BJ (cell line): ENCODE results near the gene CUX1. TPM values are rescaled to one million over a fixed set of nuclear protein-coding genes. Genes with fewer than 3 reads are reported as not detected.
"Not testable (repeated sequence)": the region's sequence is repeated elsewhere in the genome, so short reads cannot be mapped to it uniquely, and the experiment has no call there.

Source experiments
- CTCF ChIA-PET: fragments of 350-600 bp; formaldehyde crosslinking; extraction: SDS; loops from one replicate; lab custom pipeline; 2021; ENCODE audit warnings: antibody characterized with exemption, inconsistent platforms; lab: Yijun Ruan, JAX
- POLR2A ChIA-PET: fragments of 300-600 bp; sonication (Branson Sonifier 250); formaldehyde crosslinking; extraction: SDS; loops from one replicate; lab custom pipeline; 2021; ENCODE audit warnings: antibody characterized with exemption; lab: Charles Lee
- DNase-seq: peaks from one replicate; pipeline ENCODE4 v3.0.0-alpha.2; 2011; ENCODE audit warnings: low read depth
- H3K27me3 ChIP-seq: 2 replicates; pipeline ENCODE4 v1.6.0; 2011; ENCODE audit warnings: low read length; ENCODE audit not compliant: control insufficient read depth, insufficient read depth
- H3K36me3 ChIP-seq: 2 replicates; pipeline ENCODE4 v1.5.1; 2011; ENCODE audit warnings: low read length; ENCODE audit not compliant: control insufficient read depth, insufficient read depth
- H3K4me3 ChIP-seq: 2 replicates; pipeline ENCODE4 v1.5.1; 2011; ENCODE audit warnings: low read depth, mild to moderate bottlenecking, control low read depth, low read length
- polyA plus RNA-seq: library from polyadenylated mRNA; depleted of rRNA; stranded (reverse); fragments of >200 nt; gene quantifications from 2 replicates; pipeline ENCODE4 v1.2.3, GENCODE V29; 2011
- TF ChIP-seq, protein P1 (sequence below): IDR thresholded peaks from 2 replicates; pipeline ENCODE4 v1.5.1; 2011; ENCODE audit warnings: low read depth, mild to moderate bottlenecking, control low read depth, inconsistent platforms, low read length, moderate library complexity; ENCODE audit not compliant: insufficient read depth

The CUX1 gene
- polyA plus RNA-seq, 1 experiment: 36.5 TPM

DNA sequence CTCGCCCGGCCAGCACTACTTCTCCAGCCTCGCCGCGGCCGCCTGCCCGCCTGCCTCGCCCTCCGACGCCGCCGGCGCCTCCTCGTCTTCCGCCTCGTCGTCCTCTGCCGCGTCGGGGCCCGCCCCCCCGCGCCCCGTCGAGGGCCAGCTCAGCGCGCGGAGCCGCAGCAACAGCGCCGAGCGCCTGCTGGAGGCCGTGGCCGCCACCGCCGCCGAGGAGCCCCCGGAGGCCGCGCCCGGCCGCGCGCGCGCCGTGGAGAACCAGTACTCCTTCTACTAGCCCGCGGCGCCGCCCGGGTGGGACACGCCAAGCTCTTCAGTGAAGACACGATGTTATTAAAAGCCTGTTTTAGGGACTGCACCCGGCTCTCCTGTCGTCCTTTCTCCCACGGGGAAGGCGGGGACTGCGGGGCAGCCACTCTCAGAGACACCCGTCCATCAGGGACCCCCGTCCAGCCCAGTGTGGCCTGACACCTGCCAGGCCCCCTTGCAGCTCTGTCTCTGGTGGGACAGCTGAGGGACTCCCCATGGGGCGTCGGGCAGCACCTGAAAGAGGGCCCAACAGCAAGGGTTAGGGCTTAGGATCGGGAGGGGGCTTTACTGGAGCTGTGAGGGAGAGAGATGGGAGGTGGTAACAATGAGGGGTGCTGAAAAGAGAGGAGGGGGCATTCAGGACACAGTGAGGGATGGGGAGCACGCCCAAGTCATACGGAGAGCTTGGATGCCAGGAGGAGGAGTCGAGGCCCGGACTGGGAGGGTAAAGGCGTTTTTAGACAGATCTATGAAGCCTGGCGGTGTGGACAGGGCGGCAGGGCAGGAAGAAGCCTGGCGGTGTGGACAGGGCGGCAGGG is 504.1 kb downstream of the CUX1 start:
- CTCF ChIA-PET: no interaction called here
- POLR2A ChIA-PET: no interaction called here
- DNase-seq: no peak
- Histone ChIP-seq H3K27me3 (no peaks in the 10 kb centered on the region), H3K36me3 (no peaks in the 10 kb centered on the region), H3K4me3 (no peak overlapping the region)
- TF ChIP-seq, protein P1, sequence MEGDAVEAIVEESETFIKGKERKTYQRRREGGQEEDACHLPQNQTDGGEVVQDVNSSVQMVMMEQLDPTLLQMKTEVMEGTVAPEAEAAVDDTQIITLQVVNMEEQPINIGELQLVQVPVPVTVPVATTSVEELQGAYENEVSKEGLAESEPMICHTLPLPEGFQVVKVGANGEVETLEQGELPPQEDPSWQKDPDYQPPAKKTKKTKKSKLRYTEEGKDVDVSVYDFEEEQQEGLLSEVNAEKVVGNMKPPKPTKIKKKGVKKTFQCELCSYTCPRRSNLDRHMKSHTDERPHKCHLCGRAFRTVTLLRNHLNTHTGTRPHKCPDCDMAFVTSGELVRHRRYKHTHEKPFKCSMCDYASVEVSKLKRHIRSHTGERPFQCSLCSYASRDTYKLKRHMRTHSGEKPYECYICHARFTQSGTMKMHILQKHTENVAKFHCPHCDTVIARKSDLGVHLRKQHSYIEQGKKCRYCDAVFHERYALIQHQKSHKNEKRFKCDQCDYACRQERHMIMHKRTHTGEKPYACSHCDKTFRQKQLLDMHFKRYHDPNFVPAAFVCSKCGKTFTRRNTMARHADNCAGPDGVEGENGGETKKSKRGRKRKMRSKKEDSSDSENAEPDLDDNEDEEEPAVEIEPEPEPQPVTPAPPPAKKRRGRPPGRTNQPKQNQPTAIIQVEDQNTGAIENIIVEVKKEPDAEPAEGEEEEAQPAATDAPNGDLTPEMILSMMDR: no peak

DNA sequence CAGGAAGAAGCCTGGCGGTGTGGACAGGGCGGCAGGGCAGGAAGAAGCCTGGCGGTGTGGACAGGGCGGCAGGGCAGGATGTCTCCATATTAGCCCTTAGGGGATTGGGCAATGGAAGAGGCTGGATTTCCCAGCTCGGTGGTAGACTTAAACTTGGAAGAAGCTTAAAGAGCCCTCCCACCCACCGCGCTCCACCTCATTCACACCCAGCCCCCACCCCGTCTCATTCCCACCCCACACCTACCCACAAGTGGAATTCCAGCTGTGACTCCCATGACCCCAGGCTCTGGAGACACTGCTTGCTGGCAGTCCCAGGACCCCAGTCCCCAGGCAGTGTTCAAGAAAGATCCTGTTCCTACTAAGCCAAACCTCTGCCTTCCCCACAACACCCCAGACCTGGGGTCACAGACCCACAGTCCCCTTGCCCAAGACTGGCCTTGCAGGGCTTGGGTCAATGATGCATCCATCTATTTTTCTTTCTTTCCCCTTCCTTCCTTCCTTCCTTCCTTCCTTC is 504.8 kb downstream of the CUX1 start:
- H3K36me3 ChIP-seq: no peaks in the 10 kb centered on the region
- no peaks in the 10 kb centered on the region for H3K27me3 ChIP-seq
- CTCF ChIA-PET: no interaction called here
- H3K4me3 ChIP-seq: no peak overlapping the region
- POLR2A ChIA-PET: no interaction called here
- no peak for DNase-seq
- TF ChIP-seq, protein P1: no peak

DNA sequence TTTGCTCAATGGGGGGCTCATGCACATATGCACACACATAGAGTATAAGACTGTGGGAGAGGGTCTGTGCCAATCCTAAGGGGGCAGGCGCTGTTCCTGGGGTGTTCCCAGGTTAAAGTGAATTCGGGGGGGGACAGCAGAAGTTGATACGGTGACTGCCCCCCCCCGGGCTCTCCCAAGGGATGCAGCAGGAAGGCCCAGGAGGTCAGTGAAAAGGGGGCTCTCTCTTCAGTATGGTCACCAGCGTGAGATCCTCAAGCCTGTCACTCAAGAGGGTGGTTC is 506.4 kb downstream of the CUX1 start:
- CTCF ChIA-PET: no interaction called here
- TF ChIP-seq, protein P1: no peak
- POLR2A ChIA-PET: interaction anchor here (0.6 kb wide), 1 partner anchor 8 kb away, joined by 3 read pairs; no protein-coding TSS in a partner anchor

DNA sequence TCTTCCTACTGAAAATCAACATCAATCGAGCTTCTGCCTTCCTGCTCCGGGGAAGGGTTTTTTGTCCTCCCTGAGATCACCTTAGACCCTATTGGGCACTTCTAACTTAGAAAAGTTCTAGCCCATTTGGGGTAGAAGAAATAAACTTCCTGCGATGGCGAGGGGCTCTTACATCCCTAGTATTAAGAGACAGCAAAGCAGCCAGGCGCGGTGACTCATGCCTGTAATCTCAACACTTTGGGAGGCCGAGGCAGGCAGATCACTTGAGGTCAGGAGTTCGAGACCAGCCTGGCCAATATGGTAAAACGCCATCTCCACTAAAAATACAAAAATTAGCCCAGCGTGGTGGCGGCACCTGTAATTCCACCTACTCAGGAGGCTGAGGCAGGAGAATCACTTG is 507.7 kb downstream of the CUX1 start:
- CTCF ChIA-PET, POLR2A ChIA-PET, DNase-seq: not testable (repeated sequence)

More for the DNA sequence above, 506.4 kb downstream of the CUX1 start:
- H3K36me3 ChIP-seq: no peaks in the 10 kb centered on the region
- no peak for DNase-seq
- H3K27me3 ChIP-seq: no peaks in the 10 kb centered on the region
- H3K4me3 ChIP-seq: no peak overlapping the region

DNA sequence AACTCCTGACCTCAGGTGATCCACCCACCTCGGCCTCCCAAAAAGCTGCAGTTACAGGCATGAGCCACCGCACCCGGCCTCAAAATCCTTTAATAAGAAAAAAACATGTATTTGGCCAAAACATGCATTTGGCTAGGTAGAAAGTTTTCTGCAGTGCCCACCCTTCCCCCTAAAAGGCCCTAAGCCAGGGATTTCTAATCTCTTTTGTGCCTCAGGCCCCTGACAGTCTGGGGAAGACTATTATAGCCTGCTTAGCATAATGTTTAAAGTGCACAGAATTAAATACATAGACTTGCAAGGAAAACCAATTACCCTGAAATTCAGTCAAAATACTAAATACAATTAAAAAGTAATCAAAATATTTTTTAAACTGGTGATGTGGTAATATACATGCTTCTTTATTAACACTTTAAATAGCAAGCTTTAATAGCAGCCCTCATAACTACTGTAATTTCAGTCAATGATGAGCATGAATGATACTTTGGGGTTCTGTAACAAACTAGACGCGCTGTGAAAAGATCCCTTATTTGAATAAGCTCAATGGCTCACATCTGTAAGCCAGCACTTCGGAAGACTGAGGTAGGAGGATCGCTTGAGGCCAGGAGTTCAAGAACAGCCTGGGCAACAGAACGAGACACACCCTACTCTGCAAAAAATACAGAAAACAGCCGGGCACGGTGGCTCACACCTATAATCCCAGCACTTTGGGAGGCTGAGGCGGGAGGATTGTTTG is 508.9 kb downstream of the CUX1 start:
- POLR2A ChIA-PET: no interaction called here
- TF ChIP-seq, protein P1: no peak
- DNase-seq: no peak
- Histone ChIP-seq H3K36me3 (no peaks in the 10 kb centered on the region), H3K27me3 (no peaks in the 10 kb centered on the region), H3K4me3 (no peak overlapping the region)
- CTCF ChIA-PET: no interaction called here

More for the DNA sequence above, 507.7 kb downstream of the CUX1 start:
- H3K36me3 ChIP-seq, H3K4me3 ChIP-seq, H3K27me3 ChIP-seq: not testable (repeated sequence)

DNA sequence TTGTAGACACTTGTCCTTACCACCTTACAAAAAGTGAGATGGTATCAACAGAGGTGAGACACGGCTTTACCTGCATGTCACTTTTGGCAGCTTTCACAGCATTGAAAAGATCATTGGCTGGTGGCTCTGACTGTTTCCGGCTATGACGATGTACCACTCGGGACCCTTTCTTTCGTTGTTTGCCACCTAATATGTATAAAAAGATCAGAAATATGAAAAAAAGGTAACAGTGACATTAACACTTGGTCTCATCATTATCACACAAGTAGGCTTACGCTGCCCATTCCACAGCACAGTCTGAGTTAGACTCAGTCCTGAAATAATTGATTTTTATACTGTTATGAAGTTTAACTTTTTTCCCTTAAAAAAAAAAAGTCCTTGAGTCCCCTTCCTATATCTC is 509.8 kb downstream of the CUX1 start:
- H3K4me3 ChIP-seq, POLR2A ChIA-PET, H3K36me3 ChIP-seq, DNase-seq, CTCF ChIA-PET, H3K27me3 ChIP-seq: not testable (repeated sequence)

DNA sequence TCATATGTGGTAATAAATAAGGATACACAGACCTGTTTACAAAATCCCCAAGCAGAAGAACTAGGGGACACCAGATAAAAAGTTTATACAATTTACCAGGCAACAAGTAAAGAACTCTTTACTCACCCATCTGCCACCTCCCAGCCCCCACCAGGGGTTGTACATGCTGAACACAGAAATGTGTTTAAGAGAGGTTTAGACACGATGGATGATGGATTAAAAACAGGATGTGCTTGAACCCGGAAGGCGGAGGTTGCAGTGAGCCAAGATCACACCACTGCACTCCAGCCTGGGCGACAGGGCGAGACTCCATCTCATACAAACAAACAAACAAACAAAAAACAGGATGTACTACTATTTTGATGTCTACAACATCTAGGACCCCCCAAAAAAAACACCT is 511.4 kb downstream of the CUX1 start:
- POLR2A ChIA-PET, CTCF ChIA-PET, H3K27me3 ChIP-seq: not testable (repeated sequence)

DNA sequence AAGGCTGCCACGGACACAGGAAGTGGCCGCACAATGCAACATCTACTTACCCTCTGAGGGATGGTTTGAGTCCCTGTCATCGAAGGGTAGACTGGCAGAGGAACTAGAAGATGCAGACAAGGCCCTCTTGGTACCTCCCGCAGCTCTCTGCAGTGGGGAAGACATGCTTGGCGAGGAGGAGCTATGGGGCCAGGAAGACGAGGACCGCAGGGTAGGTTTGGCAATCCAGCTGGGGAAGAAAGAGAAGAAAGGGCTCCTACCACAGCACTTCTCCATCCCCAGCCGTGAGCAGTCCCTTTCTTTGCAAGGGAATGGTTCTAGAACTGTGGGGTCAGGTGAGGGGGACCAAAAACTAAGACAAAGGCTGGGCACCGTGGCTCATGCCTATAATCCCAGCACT is 511.9 kb downstream of the CUX1 start:
- CTCF ChIA-PET: not testable (repeated sequence)

More for the DNA sequence above, 511.4 kb downstream of the CUX1 start:
- not testable (repeated sequence) for H3K36me3 ChIP-seq, DNase-seq, H3K4me3 ChIP-seq

More for the DNA sequence above, 511.9 kb downstream of the CUX1 start:
- H3K36me3 ChIP-seq, H3K27me3 ChIP-seq, POLR2A ChIA-PET, DNase-seq, H3K4me3 ChIP-seq: not testable (repeated sequence)
